ENCODE measurements around the gene WNT7A.

DNA sequence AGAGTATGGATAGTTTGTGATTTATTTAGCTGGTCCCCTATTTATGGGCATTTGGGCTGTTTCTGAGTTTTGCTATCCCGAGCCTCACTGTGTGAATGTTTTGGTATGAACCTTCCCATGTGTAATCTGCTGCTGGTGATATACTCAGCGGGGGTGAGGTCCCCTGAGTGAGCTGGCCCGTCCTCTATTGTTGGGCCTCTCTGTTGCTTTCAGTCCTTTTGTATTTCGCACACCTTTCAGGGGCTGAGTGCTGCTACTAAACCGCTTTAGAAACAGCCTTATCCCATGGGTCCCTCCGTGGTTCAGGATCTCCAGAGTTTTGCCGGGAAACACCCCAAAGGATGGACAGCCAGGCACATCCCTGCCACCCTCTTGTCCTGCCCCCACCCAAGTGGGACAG, 94.5 kb downstream of the WNT7A start:
- no peak for TF ChIP-seq CTCF (IDR thresholded peaks at IDR 0.05)
- no peak for TF ChIP-seq POLR2A (IDR thresholded peaks at IDR 0.05)
